Renal cortical epithelial cell (primary cell): ENCODE data around the gene TOM1L2. TPM values are rescaled to one million over a fixed set of nuclear protein-coding genes. Genes with fewer than 3 reads are reported as not detected.
"Not testable (repeated sequence)": the region's sequence is repeated elsewhere in the genome, so short reads cannot be mapped to it uniquely, and the experiment has no call there.

ENCODE experiments used
- DNase-seq: peaks from one replicate; pipeline ENCODE4 v3.0.0-alpha.2; 2011; ENCODE audit warnings: low read depth
- total RNA-seq: library from RNA; depleted of rRNA; stranded (reverse); fragments of >200 nt; gene quantifications from 2 replicates; pipeline ENCODE4 v1.2.3, GENCODE V29; 2014

Gene TOM1L2
- total RNA-seq = 15.3 and 58.5 TPM in 2 replicates

- DNase-seq = peak; percentile 100
Observed at GRCh38 chr17:17972126-17972951, at the start of gene TOM1L2, which contains the start of gene DRC3. TSS of gene TOM1L2 (minus strand) at chr17:17972400. CDS start at chr17:17972313, 87 bp downstream. TSS of gene DRC3 (plus strand) at chr17:17972862. CDS start at chr17:17977599, 4,737 bp downstream.

DNA sequence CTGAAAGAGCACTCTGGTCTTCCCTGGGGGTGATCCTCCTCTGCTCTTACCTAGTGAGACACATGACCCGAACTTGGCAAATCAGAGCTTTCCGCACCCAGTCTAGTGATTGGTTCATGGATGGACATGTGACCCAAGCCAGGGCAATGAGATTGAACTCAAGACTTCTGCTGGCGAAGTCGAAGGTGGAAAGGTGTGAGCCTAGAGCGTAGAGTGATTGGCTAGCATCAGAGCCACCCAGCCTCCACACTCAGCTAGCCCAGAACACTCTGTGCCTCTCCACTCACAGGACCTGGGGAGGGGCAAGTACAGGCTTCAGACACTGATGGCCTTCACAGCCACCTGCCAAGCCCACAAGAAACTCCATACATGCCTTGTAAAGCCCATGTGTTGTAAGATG lies 49.2 kb upstream of the TOM1L2 start:
- DNase-seq = no peak

- DNase-seq = no peak
Observed at GRCh38 chr17:18020971-18021370, 48.8 kb upstream of the TOM1L2 start.

DNA sequence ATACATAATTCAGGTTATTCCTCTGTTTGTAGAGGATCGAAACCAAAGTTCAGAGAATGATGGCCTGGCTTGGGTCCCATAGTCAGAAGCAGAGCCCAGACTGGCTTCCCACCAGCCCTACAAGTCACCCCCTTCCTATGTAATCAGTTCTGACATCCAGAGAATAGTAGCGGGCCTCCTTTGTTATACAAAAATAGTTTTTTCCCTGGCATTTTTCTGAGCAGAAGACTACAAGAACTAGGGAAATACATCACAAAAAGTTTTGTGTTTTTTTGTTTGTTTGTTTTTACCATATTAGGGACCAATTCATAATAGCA lies 47.6 kb upstream of the TOM1L2 start:
- DNase-seq = no peak

DNA sequence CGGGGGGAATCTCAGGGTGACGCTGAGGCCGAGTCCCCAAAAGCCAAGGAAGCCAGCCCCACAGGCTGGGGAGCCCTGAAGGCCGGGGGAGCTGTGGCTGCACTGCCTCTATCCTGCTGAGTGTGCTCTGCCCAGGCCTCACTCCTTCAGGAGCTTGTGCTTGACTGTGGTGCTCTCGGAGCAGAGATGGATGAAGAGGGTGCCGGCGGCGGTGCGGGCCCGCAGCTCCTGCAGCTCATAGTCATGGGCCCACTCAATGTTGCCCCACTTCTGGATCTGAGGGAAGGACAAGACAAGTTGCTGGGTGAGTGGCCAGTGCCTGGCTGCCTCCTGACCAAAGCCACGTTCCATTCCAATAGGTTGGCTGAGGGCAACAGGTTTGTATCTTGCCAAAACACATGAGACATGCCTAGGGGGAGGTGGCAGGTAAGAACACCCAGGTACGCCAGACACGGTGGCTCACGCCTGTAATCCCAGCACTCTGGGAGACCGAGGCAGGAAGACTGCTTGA lies 46.3 kb upstream of the TOM1L2 start:
- no peak for DNase-seq

DNA sequence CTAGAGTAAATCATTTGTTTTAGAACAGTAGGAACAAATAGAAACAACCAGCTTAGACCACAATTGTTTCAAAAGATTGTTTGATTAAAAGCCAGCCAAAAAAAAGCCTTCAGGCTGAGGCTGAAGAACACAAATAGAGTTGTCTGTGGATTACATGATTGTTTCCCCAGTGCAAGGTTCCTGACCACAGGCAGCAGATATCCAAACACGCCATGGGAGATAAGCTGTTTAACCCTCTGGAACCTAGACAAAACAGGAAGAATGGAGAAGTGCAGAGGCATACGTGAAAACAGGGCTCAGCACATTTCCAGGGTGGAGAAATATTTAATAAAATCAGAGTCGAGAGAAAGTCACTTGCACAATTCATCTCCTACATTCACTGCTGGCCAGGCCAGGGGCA lies 45.8 kb upstream of the TOM1L2 start:
- DNase-seq = no peak

- DNase-seq = no peak
Observed at GRCh38 chr17:18016426-18016825, 44.2 kb upstream of the TOM1L2 start.

DNA sequence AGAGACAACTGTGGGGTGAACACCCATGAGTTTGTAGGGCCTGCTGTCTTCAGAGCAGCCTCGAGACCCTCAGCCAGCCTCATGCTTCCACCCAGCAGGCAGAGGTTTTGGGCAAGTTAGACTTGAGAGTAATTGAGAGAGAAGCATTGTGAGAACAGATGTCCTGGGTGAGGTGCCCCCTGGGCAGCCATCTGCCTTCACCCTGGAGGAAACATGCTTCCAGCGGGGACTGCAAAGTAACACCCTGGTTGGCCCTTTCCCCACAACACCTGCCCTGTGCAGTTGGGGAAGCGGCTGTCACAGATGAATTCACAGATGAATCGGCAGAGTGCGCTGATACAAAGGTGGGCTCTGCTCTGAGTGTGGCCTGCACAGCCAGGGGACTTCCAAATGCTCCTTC lies 43.4 kb upstream of the TOM1L2 start:
- DNase-seq = no peak

GRCh38 chr17:18014006-18014405 lies 41.8 kb upstream of the TOM1L2 start:
- DNase-seq = no peak

- DNase-seq = no peak
Observed at GRCh38 chr17:18011286-18011685, 39.1 kb upstream of the TOM1L2 start.

- no peak for DNase-seq
Observed at GRCh38 chr17:18009609-18010420, 37.6 kb upstream of the TOM1L2 start.

GRCh38 chr17:18008496-18009268 lies 36.5 kb upstream of the TOM1L2 start:
- peak; percentile 62 for DNase-seq

GRCh38 chr17:18006495-18007239 lies 34.5 kb upstream of the TOM1L2 start:
- DNase-seq = no peak

DNA sequence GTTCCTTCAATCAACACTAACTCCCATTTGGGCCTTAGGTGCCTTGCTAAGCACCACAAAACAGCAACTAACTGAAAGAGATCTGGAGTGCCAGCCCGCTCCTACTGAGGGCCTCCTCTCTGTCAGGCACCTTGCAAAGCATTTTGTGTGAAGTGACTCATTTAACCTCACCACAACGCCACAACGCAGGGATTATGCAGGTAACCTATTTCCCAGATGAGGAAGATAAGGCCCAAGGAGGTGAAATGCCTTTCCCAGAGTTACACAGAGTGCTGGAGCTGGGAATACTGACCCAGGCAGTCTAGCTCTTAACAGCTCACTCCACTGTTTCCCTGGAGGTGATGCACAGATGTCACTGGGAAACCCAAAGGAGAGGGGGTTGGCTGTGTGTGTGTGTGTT lies 33.3 kb upstream of the TOM1L2 start:
- DNase-seq = no peak

DNA sequence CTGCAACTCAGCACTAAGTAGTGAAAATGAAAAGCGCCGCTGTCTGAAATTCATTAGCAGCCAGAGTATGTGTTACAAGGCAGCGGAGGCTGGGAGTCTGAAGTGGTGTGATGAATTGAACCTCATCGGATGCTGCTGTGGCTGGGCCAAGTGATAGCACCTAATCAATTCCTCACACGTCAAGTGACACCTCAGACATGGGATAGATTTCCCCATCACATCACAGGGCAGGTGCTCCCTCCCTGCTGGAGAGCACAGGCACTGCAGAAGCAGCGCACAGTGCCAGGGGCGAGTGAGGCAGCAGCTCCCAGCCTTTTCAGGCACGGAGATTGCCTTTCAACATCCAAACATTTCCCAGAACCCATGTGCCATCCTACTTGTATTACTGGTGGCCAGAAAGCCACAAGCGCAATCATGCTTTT lies 32.7 kb upstream of the TOM1L2 start:
- DNase-seq = no peak

DNA sequence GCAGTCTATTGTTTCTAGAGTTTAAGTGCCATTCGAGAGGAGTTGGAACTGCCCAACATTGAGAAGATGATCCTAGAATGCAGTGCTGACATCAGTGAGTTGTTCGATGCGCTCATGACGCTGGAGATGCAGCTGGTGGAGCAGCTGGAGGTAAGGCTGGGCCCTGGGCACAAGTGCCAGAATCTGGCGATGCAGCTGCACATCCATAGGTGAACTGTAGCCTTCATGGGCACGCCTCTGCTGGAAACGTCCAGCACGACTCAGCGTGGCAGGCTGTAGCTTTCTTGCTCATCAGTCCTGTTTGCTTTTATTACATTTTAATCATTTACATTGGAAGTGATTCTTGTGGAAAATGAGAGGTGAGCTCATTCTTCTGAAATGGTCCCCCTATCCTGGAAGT lies 32.1 kb upstream of the TOM1L2 start:
- no peak for DNase-seq

DNA sequence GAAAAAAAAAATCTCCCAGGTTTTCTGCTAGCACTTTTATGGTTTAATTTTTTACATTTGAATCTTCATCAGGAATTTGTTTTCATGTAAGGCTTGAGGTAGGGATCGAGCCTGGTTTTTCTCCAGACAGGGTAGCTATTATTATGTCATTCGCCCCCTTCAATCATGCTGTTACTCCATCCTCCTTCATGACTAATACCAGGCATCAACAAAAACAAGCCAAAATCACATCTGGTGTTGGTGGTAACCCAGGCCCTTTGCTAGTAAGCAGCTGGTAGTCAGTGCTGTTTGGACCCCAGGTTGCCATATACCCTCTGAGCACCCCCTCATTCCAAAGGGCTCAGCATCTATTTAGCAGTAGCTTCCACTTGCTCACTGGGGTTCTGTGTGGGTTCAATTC lies 30.0 kb upstream of the TOM1L2 start:
- no peak for DNase-seq

- DNase-seq = no peak
Observed at GRCh38 chr17:18000030-18000408, 27.8 kb upstream of the TOM1L2 start.

- DNase-seq = no peak
Observed at GRCh38 chr17:17999364-18000029, 27.3 kb upstream of the TOM1L2 start.

DNA sequence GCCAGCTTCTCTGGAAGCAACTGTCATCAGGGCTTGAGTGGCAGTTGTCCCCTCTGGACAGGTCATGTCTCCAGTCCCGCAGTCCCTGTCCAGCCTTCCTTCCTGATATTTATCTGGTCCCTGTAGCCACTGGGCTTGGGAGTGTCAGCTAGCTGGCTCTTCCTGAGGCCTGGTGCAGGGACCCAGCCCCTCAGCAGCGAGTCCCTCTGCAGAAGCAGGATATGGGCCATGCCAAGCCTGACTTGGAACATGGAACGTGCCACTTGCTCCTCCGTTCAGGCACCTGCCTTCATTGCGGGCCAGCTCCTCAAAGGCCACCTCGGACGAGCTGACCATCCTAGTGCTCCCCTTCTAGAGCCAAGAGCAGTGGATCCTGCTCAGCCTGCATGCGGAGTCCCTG lies 26.7 kb upstream of the TOM1L2 start:
- DNase-seq = no peak

GRCh38 chr17:17995887-17996286 lies 23.7 kb upstream of the TOM1L2 start:
- not testable (repeated sequence) for DNase-seq
